GM12878 (cell line): ENCODE measurements around the gene CDK3.

ENCODE experiments used
- CTCF ChIP-seq, 3 experiments: IDR thresholded peaks in 2 of 3; conservative IDR thresholded peaks in 1 of 3; 2 replicates each; pipeline ENCODE4 v1.5.1; 2011; ENCODE audit warnings: low read depth in 3 of 3, low read length in 3 of 3, mild to moderate bottlenecking in 3 of 3, control low read depth in 2 of 3, moderate library complexity in 2 of 3, inconsistent platforms in 1 of 3, mixed read lengths in 1 of 3; ENCODE audit not compliant: control insufficient read depth in 2 of 3, insufficient read depth in 1 of 3; ENCODE audit errors: extremely low read depth in 1 of 3
- EZH2 ChIP-seq: IDR thresholded peaks from 2 replicates; pipeline ENCODE4 v1.6.1; 2012; ENCODE audit warnings: low read depth, mild to moderate bottlenecking, control low read depth, inconsistent platforms, low read length, borderline replicate concordance; ENCODE audit not compliant: control insufficient read depth
- HDAC2 ChIP-seq: fragments of 200-600 bp; sonication (generic); IDR thresholded peaks from 2 replicates; pipeline ENCODE4 v1.6.1; 2017
- NFIC ChIP-seq: IDR thresholded peaks from 2 replicates; pipeline ENCODE4 v1.6.1; 2012; ENCODE audit warnings: low read depth, mild to moderate bottlenecking, inconsistent platforms, low read length, moderate library complexity
- NR2C2 ChIP-seq: IDR thresholded peaks from 2 replicates; pipeline ENCODE4 v1.6.1; 2011; ENCODE audit warnings: borderline replicate concordance, low read depth; ENCODE audit not compliant: control insufficient read depth, insufficient read length
- NRF1 ChIP-seq: conservative IDR thresholded peaks from 2 replicates; pipeline ENCODE4 v1.6.1; 2011; ENCODE audit warnings: mild to moderate bottlenecking, low read depth, low read length, improper control_type of control experiment
- POLR2A ChIP-seq: IDR thresholded peaks from 2 replicates; pipeline ENCODE4 v1.6.1; 2011; ENCODE audit warnings: low read depth, mild to moderate bottlenecking, low read length
- PRDM15 ChIP-seq: fragments of 450-650 bp; formaldehyde crosslinking; IDR thresholded peaks from 2 replicates; pipeline ENCODE4 v1.4.0; 2020; ENCODE audit warnings: mild to moderate bottlenecking, moderate library complexity
- SIX5 ChIP-seq: IDR thresholded peaks from 2 replicates; pipeline ENCODE4 v1.6.1; 2011; ENCODE audit warnings: mild to moderate bottlenecking, low read depth, low read length, moderate library complexity; ENCODE audit not compliant: severe bottlenecking
- TBL1XR1 ChIP-seq: IDR thresholded peaks from 2 replicates; pipeline ENCODE4 v1.6.1; 2012; ENCODE audit warnings: low read depth, low read length, improper control_type of control experiment
- TCF12 ChIP-seq: IDR thresholded peaks from 2 replicates; pipeline ENCODE4 v1.6.1; 2011; ENCODE audit warnings: low read depth, mild to moderate bottlenecking, low read length
- ZNF274 ChIP-seq: IDR thresholded peaks from one replicate; pipeline ENCODE4 v1.8.0; 2011; ENCODE audit not compliant: insufficient read length, insufficient read depth

- no peak for TF ChIP-seq TCF12
- TF ChIP-seq HDAC2 = no peak
- no peak for TF ChIP-seq NFIC
- TF ChIP-seq CTCF (IDR thresholded peaks at IDR 0.05 in 2 of 3, conservative IDR thresholded peaks at IDR 0.05 in 1 of 3; ENCODE audit: control insufficient read depth in 2 of 3, extremely low read depth in 1 of 3, insufficient read depth in 1 of 3, low read depth in 3 of 3, low read length in 3 of 3) = no peak
- no peak for TF ChIP-seq NR2C2
- TF ChIP-seq TBL1XR1 = no peak
- TF ChIP-seq NRF1 = no peak
- TF ChIP-seq PRDM15 (CRISPR knock-in tag) = no peak
- TF ChIP-seq EZH2 = no peak
- no peak; the same call in 1 of the 2 replicates for TF ChIP-seq POLR2A
- TF ChIP-seq SIX5 = no peak
- TF ChIP-seq ZNF274 = no peak
Observed at GRCh38 chr17:76039121-76039520, 38.5 kb downstream of the CDK3 start.
